AG09309 (cell line): ENCODE results near the gene LRPAP1.

Source experiments
- DNase-seq: peaks from one replicate; pipeline ENCODE4 v3.0.0-alpha.2; 2010; ENCODE audit warnings: low read depth
- H3K4me3 ChIP-seq: 2 replicates; pipeline ENCODE4 v1.5.1; 2011; ENCODE audit warnings: mild to moderate bottlenecking, low read depth, low read length, moderate library complexity; ENCODE audit not compliant: control insufficient read depth
- CTCF ChIP-seq: IDR thresholded peaks from 2 replicates; pipeline ENCODE4 v1.5.1; 2011; ENCODE audit warnings: mild to moderate bottlenecking, low read depth, low read length, inconsistent platforms; ENCODE audit not compliant: insufficient read depth, control insufficient read depth; ENCODE audit errors: missing control alignments

LRPAP1 gene

GRCh38 chr4:3486541-3487540 lies 45.4 kb downstream of the LRPAP1 start:
- no peak for TF ChIP-seq CTCF
- no peak overlapping the region for H3K4me3 ChIP-seq
- no peak for DNase-seq

GRCh38 chr4:3485886-3486540 lies 46.2 kb downstream of the LRPAP1 start:
- no peak for DNase-seq
- no peak overlapping the region for H3K4me3 ChIP-seq
- no peak for TF ChIP-seq CTCF

GRCh38 chr4:3485011-3485791 lies 47.0 kb downstream of the LRPAP1 start:
- no peak for TF ChIP-seq CTCF
- no peak for DNase-seq
- no peak overlapping the region for H3K4me3 ChIP-seq

GRCh38 chr4:3484057-3484973 lies 47.9 kb downstream of the LRPAP1 start:
- TF ChIP-seq CTCF: no peak
- DNase-seq: no peak
- H3K4me3 ChIP-seq: no peak overlapping the region

GRCh38 chr4:3483471-3483921 lies 48.7 kb downstream of the LRPAP1 start:
- no peak overlapping the region for H3K4me3 ChIP-seq
- DNase-seq: no peak
- no peak for TF ChIP-seq CTCF
